ENCODE results near the gene TRIM67.

TRIM67 gene

DNA sequence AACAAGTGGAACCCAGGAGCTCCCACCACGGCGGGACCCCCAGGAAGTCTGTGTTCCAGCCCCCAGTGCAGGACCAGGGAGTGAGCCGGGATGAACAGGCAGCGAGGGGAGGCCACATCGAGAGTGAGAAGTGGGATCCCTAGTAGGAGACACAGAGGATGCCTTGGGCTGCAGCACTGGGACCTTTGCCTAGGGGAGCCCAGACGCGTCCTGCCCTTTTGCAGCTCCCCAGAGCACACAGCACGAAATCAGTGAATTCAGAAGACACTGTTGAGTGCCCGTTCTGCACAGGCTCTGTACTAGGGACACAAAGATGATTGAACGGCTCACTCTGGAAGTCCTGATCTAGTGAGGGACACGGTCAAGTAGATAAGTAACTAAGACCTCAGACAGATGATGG, 23.5 kb downstream of the TRIM67 start:
- no peak for DNase-seq

GRCh38 chr1:231186356-231187115, 24.7 kb downstream of the TRIM67 start:
- DNase-seq = no peak

DNA sequence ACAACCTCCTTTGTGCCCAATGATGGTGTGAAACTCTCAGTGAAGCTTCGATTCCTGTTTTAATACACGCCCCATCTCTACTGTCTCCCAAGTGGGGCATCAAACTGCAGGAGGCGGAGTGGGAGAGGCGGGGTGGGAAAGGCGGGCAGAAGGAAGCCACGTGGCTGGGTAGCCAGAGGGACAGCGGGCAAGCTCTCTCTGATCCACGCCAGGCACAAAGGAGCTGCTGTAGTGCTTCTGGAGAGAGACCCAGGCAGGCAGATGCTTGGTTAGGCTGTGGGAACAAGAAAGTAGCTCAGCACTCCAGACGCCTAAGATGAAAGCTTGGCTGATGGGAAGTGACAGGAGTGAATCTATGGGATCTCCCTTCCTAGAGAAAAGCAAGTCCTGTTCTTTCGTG, 25.7 kb downstream of the TRIM67 start:
- no peak for DNase-seq

- no peak for DNase-seq
Measured at GRCh38 chr1:231188072-231188471, 26.2 kb downstream of the TRIM67 start.

DNA sequence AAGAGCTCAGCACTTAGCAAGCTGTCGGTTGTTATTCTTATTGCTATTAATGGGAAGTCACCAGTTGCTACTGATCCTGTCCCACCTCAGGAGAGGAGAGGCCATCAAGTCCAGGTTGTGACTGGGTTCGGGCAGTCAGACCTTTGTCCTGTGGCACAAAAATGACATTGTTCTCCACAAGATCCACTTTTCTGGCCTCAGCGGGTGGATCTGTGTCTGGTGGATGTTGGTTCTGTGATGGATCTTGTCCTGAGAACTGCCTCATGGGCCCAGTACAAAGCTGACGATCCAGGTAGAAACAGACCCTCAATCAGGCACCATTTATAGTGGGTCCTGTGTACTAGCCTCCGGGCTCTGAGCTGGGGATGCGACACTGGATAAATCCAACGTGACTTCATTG, 26.9 kb downstream of the TRIM67 start:
- no peak for DNase-seq

DNA sequence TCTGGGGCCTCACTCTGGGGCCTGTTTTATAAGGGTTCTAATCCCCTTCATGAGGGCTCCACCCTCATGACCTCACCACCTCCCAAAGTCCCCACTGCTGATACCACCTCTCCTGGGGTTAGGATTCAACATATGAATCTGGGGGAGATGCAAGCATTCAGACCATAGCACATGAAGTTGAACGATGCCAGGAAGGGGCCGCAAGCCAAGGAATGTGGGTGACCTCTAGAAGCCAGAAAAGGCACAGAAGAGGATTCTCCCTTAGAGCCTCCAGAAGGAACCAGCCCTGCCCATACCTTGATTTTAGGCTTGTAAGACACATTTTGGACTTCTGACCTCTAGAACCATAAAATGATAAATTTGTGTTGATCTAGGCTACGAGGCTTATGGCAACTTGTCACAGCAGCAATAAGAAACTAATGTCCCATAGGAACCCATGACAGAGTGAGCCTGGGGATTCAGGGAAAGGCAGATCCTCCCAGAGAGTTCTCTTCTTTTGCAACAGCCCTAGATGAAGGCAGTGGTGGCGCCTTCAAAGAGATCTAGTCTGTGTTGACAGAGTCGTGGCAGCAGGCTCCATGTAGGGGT, 27.9 kb downstream of the TRIM67 start:
- DNase-seq = no peak

DNA sequence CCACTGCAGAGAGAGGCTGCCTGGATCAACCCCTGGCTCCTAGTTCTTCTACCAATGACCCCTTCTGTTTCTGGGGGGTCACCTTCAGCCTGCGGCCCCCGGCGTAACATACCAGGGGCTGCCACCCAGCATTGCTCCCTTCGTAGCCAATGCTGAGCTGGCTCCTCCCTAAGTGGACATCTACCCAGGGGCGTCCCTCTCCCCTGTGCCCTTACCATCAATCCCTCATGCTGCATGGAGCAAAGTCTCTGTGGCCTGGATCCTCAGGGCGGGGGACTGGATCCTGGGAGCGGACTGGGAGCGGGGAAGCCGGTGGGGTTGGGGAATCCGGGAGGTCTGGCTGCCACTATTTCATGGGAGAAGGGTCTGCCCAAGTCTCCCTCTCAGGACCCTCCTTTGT, 28.6 kb downstream of the TRIM67 start:
- no peak for DNase-seq

DNA sequence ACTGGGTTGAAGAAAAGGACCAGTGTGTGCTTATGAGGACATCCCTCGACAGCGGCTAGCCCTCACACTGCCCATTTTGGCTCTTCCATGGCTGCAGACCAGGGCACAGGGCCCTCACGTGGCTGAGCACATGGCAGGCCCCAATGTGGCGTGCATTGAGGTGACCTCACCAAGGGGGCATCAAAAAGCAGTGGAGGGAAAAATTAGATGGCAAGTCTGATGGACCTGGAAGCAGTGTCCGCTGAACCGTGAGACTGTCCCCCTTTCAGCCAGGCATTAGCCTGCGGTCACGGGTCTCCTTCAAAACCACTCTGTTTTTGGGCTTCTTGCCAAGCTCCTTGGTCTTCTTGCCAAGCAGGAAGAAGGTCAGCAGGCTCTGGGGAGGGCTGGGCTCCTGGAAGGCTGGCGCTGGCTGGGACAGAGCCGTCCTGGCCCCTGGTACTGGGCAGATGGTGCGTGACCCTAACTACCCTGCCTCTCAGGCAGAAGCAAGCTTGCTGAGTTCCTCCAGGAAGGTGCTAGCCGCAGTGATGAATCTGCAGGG, 30.8 kb downstream of the TRIM67 start:
- DNase-seq = no peak

DNA sequence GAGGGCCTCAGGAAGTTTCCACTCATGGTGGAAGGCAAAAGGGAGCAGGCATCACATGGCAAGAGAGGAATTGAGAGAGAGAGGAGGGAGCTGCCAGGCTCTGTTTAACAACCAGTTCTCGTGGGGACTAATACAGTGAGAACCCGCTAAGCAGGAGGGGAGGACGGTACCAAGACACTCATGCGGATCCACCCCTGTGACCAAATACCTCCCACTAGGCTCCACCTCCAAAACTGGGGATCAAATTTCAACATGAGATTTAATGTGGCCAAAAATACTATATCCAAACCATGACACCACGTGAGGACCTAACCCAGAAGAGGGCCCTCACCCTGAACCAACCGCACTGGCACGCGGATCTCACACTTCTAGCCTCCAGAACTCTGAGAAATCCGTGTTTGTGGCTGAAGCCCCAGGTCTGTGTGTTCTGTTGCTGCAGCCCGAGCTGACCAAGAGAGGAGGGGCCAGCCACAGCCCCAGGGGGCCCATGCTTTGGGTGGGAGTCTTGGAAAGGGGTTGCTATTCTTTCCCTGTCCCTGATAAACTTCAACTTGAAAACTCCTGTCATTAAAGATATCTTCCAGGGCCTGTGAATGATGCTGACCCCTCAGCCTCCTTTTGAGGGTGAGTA, 32.0 kb downstream of the TRIM67 start:
- DNase-seq = no peak

GRCh38 chr1:231194476-231194842, 32.6 kb downstream of the TRIM67 start:
- no peak for DNase-seq

DNA sequence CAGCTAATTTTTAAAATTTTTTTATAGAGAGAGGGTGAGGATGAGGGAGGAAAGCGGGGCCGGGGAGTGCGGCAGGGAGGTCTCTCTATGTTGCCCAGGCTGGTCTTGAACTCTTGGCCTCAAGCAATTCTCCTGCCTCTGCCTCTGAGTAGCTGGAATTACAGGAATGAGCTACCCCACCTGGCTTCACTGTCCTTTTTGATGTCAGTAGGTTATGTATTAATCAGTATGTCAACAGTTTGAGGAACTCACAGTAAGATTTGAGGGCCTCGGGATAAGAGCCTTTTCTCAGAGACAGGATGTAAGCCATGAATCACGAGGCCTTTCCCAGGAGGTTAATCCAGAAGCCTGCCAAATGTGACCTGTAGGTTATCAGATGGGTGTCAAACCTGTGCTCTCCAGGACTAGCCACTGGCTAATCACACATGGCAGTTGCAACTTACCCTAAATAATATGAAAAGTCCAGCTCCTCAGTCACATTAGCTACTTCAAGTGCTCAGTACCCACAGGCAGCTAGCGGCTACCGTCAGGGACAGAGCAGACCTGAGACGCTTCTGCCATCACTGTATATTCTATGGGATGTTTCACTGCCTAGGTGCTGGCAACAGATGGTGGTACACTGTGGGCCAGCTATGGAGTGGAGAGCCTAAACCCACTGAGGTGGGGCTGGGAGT, 33.1 kb downstream of the TRIM67 start:
- no peak for DNase-seq

DNA sequence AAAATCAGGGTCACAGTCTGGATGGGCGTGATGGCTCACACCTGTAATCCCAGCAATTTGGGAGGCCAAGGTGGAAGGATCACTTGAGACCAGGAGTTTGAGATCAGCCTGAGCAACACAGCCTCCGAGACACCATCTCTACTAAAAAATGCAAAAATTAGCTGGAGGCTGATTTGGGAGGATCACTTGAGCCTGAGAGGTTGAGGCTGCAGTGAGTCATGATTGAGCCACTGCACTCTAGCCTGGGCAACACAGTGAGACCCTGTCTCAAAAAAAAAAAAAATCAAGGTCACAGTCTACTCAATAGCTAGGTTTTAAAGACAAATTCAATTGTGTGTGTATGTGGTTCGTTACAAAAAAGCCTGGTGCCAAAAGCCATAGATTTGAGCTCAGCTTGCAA, 34.4 kb downstream of the TRIM67 start:
- DNase-seq = no peak

DNA sequence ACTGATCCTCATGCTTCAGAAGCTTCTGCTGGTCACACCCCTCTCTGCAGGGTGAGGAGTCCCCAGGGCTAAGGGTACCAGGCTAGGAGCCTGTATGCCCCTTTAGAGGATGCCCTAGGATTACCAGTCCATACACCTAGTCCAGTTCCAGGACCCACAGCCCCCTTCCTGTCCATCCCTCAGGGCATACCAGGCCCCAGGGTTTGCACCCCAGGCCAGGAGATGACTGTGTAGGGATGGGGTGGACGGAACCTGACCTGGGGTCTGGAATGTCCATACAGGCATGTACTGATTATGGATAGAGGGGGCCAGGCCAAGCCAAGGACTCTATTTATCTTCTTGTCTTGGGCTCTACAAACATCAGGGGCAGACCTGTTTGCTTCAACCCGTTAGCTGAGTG, 34.9 kb downstream of the TRIM67 start:
- DNase-seq = no peak

DNA sequence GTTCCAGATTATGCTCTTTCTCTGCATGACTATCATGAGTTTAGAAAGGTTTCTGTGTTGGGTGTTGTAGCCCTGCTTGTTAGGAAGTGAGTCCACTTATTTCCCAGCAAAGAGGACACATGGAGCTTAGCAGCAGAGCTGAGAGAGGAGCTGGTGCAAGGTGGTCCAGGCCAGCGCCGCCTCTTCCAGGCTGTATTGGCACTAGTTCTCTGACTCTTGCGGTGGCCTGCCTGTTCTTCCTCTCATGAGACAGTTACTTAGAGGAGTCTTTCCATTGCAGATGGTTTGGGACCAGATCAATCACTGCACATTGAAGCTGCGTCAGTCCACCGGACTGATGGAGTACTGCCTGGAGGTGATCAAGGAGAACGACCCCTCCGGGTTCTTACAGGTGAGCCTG, 38.0 kb downstream of the TRIM67 start:
- no peak for DNase-seq

- DNase-seq = no peak
Measured at GRCh38 chr1:231200388-231201031, 38.7 kb downstream of the TRIM67 start.

GRCh38 chr1:231201375-231201978, 39.6 kb downstream of the TRIM67 start:
- no peak for DNase-seq

- DNase-seq = no peak
Measured at GRCh38 chr1:231201979-231202633, 40.2 kb downstream of the TRIM67 start.

DNA sequence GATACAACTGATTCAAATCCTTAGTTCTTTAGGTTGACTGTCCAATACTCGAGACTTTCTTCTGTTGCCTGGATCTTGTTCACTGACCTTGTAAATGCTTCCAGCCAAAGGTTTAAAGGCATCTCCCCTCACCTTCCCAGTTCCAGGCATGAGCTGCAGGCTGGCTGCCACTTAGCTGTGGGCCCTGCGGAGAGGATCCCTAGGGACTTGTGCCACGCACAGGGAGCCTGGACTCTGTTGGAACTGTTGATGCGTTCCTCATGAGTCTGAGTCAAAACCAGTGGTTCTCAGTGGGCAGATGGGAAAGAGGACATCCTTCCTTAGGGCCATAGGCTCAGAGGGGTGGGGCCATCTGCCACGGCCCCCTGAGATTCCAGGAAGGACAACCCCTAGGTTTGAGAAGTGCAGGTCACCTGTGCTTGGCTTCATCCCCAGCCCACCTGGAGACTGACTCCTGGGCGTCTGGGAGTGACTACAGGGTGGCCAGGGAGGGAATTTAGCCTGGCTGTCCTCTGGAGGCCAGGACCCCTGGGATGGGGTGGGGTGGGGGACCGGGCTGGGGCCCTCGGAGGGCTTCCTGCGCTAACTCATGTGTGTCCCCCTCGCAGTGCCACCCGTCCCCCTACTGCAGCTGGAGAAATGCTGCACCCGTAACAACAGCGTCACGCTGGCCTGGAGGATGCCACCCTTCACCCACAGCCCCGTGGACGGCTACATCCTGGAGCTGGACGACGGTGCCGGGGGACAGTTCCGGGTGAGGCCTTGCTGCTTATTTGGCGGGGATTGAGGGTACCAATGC, 41.6 kb downstream of the TRIM67 start:
- DNase-seq = no peak

DNA sequence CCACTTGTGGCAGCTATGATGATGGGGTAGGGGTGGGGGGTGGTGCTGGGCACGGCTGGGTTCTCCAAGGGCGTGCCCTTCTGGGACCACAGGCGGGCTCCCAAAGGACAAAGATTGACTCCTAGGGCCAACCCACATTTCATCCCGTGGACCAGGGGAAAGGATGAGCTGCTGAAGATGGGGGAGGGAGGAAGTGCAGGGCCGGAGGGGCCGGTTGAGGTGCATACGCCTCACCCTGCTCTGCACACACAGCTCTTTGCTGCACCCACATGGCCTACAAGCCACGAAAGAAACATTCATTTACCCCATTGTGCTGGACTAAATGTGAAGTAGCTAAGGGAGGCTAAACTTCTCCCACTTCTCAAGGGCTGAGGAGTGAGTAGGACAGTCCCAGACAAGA, 45.0 kb downstream of the TRIM67 start:
- DNase-seq = no peak

GRCh38 chr1:231207437-231207836, 45.6 kb downstream of the TRIM67 start:
- no peak for DNase-seq

- DNase-seq = no peak
Measured at GRCh38 chr1:231208980-231209379, 47.1 kb downstream of the TRIM67 start.

Data from activated gamma-delta T cell (primary cell).